Measurements from ENCODE around the gene SGPL1.

The SGPL1 gene

GRCh38 chr10:70838270-70838805 is 22.6 kb downstream of the SGPL1 start:
- no peaks in the 10 kb centered on the region for H3K9me3 ChIP-seq (ENCODE audit: control insufficient read depth, low read length)
- H2AFZ ChIP-seq = no peak overlapping the region
- no peaks in the 10 kb centered on the region for H3K27me3 ChIP-seq (ENCODE audit: control insufficient read depth, insufficient read depth, low read length)
- peaks cover 2% of the 10 kb centered on the region for H3K4me1 ChIP-seq
- H3K9ac ChIP-seq = no peak overlapping the region
- no peak overlapping the region for H3K4me3 ChIP-seq (ENCODE audit: low read depth, low read length)
- H3K36me3 ChIP-seq (ENCODE audit: control insufficient read depth, insufficient read depth, low read length) = no peaks in the 10 kb centered on the region
- H3K79me2 ChIP-seq = peaks cover 20% of the 10 kb centered on the region
- H3K4me2 ChIP-seq (ENCODE audit: low read length) = no peak overlapping the region
- no peak overlapping the region for H3K27ac ChIP-seq
- TF ChIP-seq CTCF (IDR thresholded peaks at IDR 0.05) = no peak

- Histone ChIP-seq H3K9me3 (ENCODE audit: control insufficient read depth, low read length) (no peaks in the 10 kb centered on the region), H3K27me3 (ENCODE audit: control insufficient read depth, insufficient read depth, low read length) (no peaks in the 10 kb centered on the region), H3K4me3 (ENCODE audit: low read depth, low read length) (no peak overlapping the region), H3K4me2 (ENCODE audit: low read length) (no peak overlapping the region), H3K27ac (no peak overlapping the region), H2AFZ (no peak overlapping the region), H3K36me3 (ENCODE audit: control insufficient read depth, insufficient read depth, low read length) (no peaks in the 10 kb centered on the region), H3K9ac (no peak overlapping the region), H3K79me2 (peaks cover 16% of the 10 kb centered on the region), H3K4me1 (peaks cover 9% of the 10 kb centered on the region)
- TF ChIP-seq CTCF (IDR thresholded peaks at IDR 0.05) = no peak
Measured at GRCh38 chr10:70840836-70841235, 25.1 kb downstream of the SGPL1 start.

GRCh38 chr10:70843333-70843732 is 27.6 kb downstream of the SGPL1 start:
- no peaks in the 10 kb centered on the region for H3K27me3 ChIP-seq (ENCODE audit: control insufficient read depth, insufficient read depth, low read length)
- H3K79me2 ChIP-seq = peaks cover 6% of the 10 kb centered on the region
- no peak overlapping the region for H3K4me2 ChIP-seq (ENCODE audit: low read length)
- H3K4me1 ChIP-seq = peaks cover 9% of the 10 kb centered on the region
- no peaks in the 10 kb centered on the region for H3K36me3 ChIP-seq (ENCODE audit: control insufficient read depth, insufficient read depth, low read length)
- no peak overlapping the region for H3K27ac ChIP-seq
- TF ChIP-seq CTCF (IDR thresholded peaks at IDR 0.05) = no peak
- H3K9ac ChIP-seq = no peak overlapping the region
- H3K9me3 ChIP-seq (ENCODE audit: control insufficient read depth, low read length) = no peaks in the 10 kb centered on the region
- no peak overlapping the region for H3K4me3 ChIP-seq (ENCODE audit: low read depth, low read length)
- no peak overlapping the region for H2AFZ ChIP-seq

GRCh38 chr10:70843776-70844489 is 28.2 kb downstream of the SGPL1 start:
- no peaks in the 10 kb centered on the region for H3K27me3 ChIP-seq (ENCODE audit: control insufficient read depth, insufficient read depth, low read length)
- no peak overlapping the region for H3K4me3 ChIP-seq (ENCODE audit: low read depth, low read length)
- no peak overlapping the region for H3K27ac ChIP-seq
- H3K9ac ChIP-seq = no peak overlapping the region
- no peak overlapping the region for H2AFZ ChIP-seq
- peaks cover 6% of the 10 kb centered on the region for H3K79me2 ChIP-seq
- H3K4me1 ChIP-seq = peaks cover 9% of the 10 kb centered on the region
- no peaks in the 10 kb centered on the region for H3K9me3 ChIP-seq (ENCODE audit: control insufficient read depth, low read length)
- no peak for TF ChIP-seq CTCF (IDR thresholded peaks at IDR 0.05)
- H3K4me2 ChIP-seq (ENCODE audit: low read length) = no peak overlapping the region
- H3K36me3 ChIP-seq (ENCODE audit: control insufficient read depth, insufficient read depth, low read length) = no peaks in the 10 kb centered on the region

- H3K27me3 ChIP-seq (ENCODE audit: control insufficient read depth, insufficient read depth, low read length) = no peaks in the 10 kb centered on the region
- H3K4me1 ChIP-seq = peaks cover 9% of the 10 kb centered on the region
- no peak overlapping the region for H2AFZ ChIP-seq
- H3K9ac ChIP-seq = no peak overlapping the region
- no peaks in the 10 kb centered on the region for H3K36me3 ChIP-seq (ENCODE audit: control insufficient read depth, insufficient read depth, low read length)
- H3K9me3 ChIP-seq (ENCODE audit: control insufficient read depth, low read length) = no peaks in the 10 kb centered on the region
- no peak overlapping the region for H3K4me2 ChIP-seq (ENCODE audit: low read length)
- peaks cover 6% of the 10 kb centered on the region for H3K79me2 ChIP-seq
- no peak overlapping the region for H3K27ac ChIP-seq
- no peak overlapping the region for H3K4me3 ChIP-seq (ENCODE audit: low read depth, low read length)
- TF ChIP-seq CTCF (IDR thresholded peaks at IDR 0.05) = no peak
Measured at GRCh38 chr10:70845256-70845655, 29.5 kb downstream of the SGPL1 start.

Data from parathyroid adenoma (tissue), 2 donors.